GM23338 (cell line): Measurements from ENCODE around the gene TCIRG1. TPM values are rescaled to one million over a fixed set of nuclear protein-coding genes. Genes with fewer than 3 reads are reported as not detected.

Source experiments
- ATAC-seq: fragments of 200-7000 bp; cut with Tn5 transposase; 3 replicates; pipeline ENCODE4 v1.9.1; 2020
- DNase-seq: peaks from one replicate; pipeline ENCODE4 v3.0.0-alpha.2; 2015; ENCODE audit warnings: low spot score
- H2AFZ ChIP-seq: fragments of 200-600 bp; sonication (generic); 2 replicates; pipeline ENCODE4 v1.8.0; 2016; ENCODE audit warnings: antibody characterized with exemption, mild to moderate bottlenecking, moderate library complexity
- H3F3A ChIP-seq: fragments of 200-600 bp; sonication (generic); replicated peaks from 2 replicates; pipeline ENCODE4 v1.8.0; 2017; ENCODE audit warnings: antibody characterized with exemption, mixed run types, low read depth
- H3K27ac ChIP-seq: fragments of 200-600 bp; sonication (generic); 2 replicates; pipeline ENCODE4 v1.6.1; 2016; ENCODE audit warnings: low read depth
- H3K27me3 ChIP-seq: fragments of 200-600 bp; sonication (generic); 2 replicates; pipeline ENCODE4 v1.8.0; 2016; ENCODE audit warnings: mild to moderate bottlenecking, mixed run types, moderate library complexity; ENCODE audit not compliant: insufficient read depth
- H3K36me3 ChIP-seq: fragments of 200-600 bp; sonication (generic); 2 replicates; pipeline ENCODE4 v1.8.0; 2016; ENCODE audit warnings: mild to moderate bottlenecking; ENCODE audit not compliant: insufficient read depth
- H3K4me1 ChIP-seq: fragments of 200-600 bp; sonication (generic); 2 replicates; pipeline ENCODE4 v1.8.0; 2016; ENCODE audit warnings: mild to moderate bottlenecking, moderate library complexity; ENCODE audit not compliant: insufficient read depth
- H3K4me2 ChIP-seq: fragments of 200-600 bp; sonication (generic); 2 replicates; pipeline ENCODE4 v1.7.1; 2017; ENCODE audit warnings: mixed run types
- H3K4me3 ChIP-seq: fragments of 200-600 bp; sonication (generic); 2 replicates; pipeline ENCODE4 v1.6.1; 2016; ENCODE audit warnings: mixed run types
- H3K79me2 ChIP-seq: fragments of 200-600 bp; sonication (generic); replicated peaks from 2 replicates; pipeline ENCODE4 v1.8.0; 2017; ENCODE audit warnings: mild to moderate bottlenecking; ENCODE audit not compliant: insufficient read depth
- H3K9me2 ChIP-seq: fragments of 200-600 bp; sonication (generic); 2 replicates; pipeline ENCODE4 v1.8.0; 2017; ENCODE audit not compliant: insufficient read depth
- H4K20me1 ChIP-seq: fragments of 200-600 bp; sonication (generic); replicated peaks from 2 replicates; pipeline ENCODE4 v1.8.0; 2017; ENCODE audit warnings: mild to moderate bottlenecking; ENCODE audit not compliant: insufficient read depth
- H3K27ac Mint-ChIP-seq: 2 replicates; pipeline ENCODE4 v1.8.0; 2020; ENCODE audit warnings: inconsistent platforms, mild to moderate bottlenecking, moderate library complexity, mixed read lengths
- H3K27me3 Mint-ChIP-seq: 3 replicates; pipeline ENCODE4 v1.8.0; 2022; ENCODE audit warnings: low read depth, mild to moderate bottlenecking, moderate library complexity, mixed read lengths, inconsistent platforms; ENCODE audit not compliant: insufficient read depth, poor library complexity
- H3K36me3 Mint-ChIP-seq: 3 replicates; pipeline ENCODE4 v1.8.0; 2021; ENCODE audit warnings: low read depth, mild to moderate bottlenecking, inconsistent platforms, moderate library complexity, mixed read lengths
- H3K4me1 Mint-ChIP-seq: 3 replicates; pipeline ENCODE4 v1.8.0; 2020; ENCODE audit warnings: mild to moderate bottlenecking, inconsistent platforms, mixed read lengths
- H3K4me3 Mint-ChIP-seq: 3 replicates; pipeline ENCODE4 v1.8.0; 2021; ENCODE audit warnings: moderate library complexity, mild to moderate bottlenecking, inconsistent platforms, mixed read lengths
- H3K9me3 Mint-ChIP-seq: 3 replicates; pipeline ENCODE4 v1.8.0; 2020; ENCODE audit warnings: moderate library complexity, mild to moderate bottlenecking, inconsistent platforms, mixed read lengths
- CREB1 ChIP-seq: fragments of 250-450 bp; sonication (Bioruptor Pico); IDR thresholded peaks from 2 replicates; pipeline ENCODE4 v1.5.0; 2020; ENCODE audit warnings: low read depth, mild to moderate bottlenecking, moderate library complexity
- CTCF ChIP-seq, 2 experiments: fragments of 200-600 bp in 1 of 2; sonication (generic) in 1 of 2; conservative IDR thresholded peaks; 2 replicates each; pipeline versions ENCODE4 v1.5.1 to v1.6.1; 2016 to 2017; ENCODE audit warnings: antibody characterized with exemption in 2 of 2, low read depth in 2 of 2, mild to moderate bottlenecking in 2 of 2, moderate library complexity in 1 of 2
- EZH2 ChIP-seq: fragments of 200-600 bp; sonication (generic); IDR thresholded peaks from one replicate; pipeline ENCODE4 v1.8.0; 2017; ENCODE audit warnings: antibody characterized with exemption, mild to moderate bottlenecking, low read depth; ENCODE audit not compliant: unreplicated experiment
- EZH2phosphoT487 ChIP-seq: fragments of 200-600 bp; sonication (generic); IDR thresholded peaks from one replicate; pipeline ENCODE4 v1.8.1; 2018; ENCODE audit warnings: antibody characterized with exemption; ENCODE audit not compliant: unreplicated experiment
- JUNB ChIP-seq: IDR thresholded peaks from one replicate; pipeline ENCODE4 v1.6.1; 2016; ENCODE audit warnings: antibody characterized with exemption; ENCODE audit not compliant: unreplicated experiment
- NANOG ChIP-seq: IDR thresholded peaks from 2 replicates; pipeline ENCODE4 v1.6.1; 2016; ENCODE audit warnings: antibody characterized with exemption, borderline replicate concordance
- POLR2AphosphoS5 ChIP-seq: IDR thresholded peaks from 2 replicates; pipeline ENCODE4 v1.6.1; 2016; ENCODE audit warnings: antibody characterized with exemption, low read depth
- STAT1 ChIP-seq: IDR thresholded peaks from one replicate; pipeline ENCODE4 v1.6.1; 2016; ENCODE audit warnings: antibody characterized with exemption; ENCODE audit not compliant: unreplicated experiment
- ZNF114 ChIP-seq: fragments of 250-450 bp; sonication (Bioruptor Pico); IDR thresholded peaks from 2 replicates; pipeline ENCODE4 v1.5.0; 2020; ENCODE audit warnings: mild to moderate bottlenecking, moderate library complexity
- ZNF331 ChIP-seq: fragments of 250-450 bp; sonication (Bioruptor Pico); IDR thresholded peaks from 2 replicates; pipeline ENCODE4 v1.5.0; 2020; ENCODE audit warnings: low read depth, mild to moderate bottlenecking, moderate library complexity
- polyA plus RNA-seq: library from polyadenylated mRNA; unstranded; fragments of >200 nt; fragmentation: Nextera tagmentation; extraction: Ambion mirVana; gene quantifications from 2 replicates; pipeline ENCODE4 v1.2.1, GENCODE V29; 2016
- total RNA-seq: library from RNA; depleted of rRNA; stranded (reverse); fragments of >200 nt; shearing (Covaris generic); gene quantifications from 2 replicates; pipeline ENCODE4 v1.2.3, GENCODE V29; 2014
- TF ChIP-seq, protein P1 (sequence below): IDR thresholded peaks from 2 replicates; pipeline ENCODE4 v1.6.1; 2016; ENCODE audit warnings: antibody characterized with exemption
- TF ChIP-seq, protein P2 (sequence below): IDR thresholded peaks from one replicate; pipeline ENCODE4 v1.6.1; 2018; ENCODE audit warnings: antibody characterized with exemption; ENCODE audit not compliant: unreplicated experiment

Gene TCIRG1
- total and polyA plus RNA-seq, 2 experiments from 2014 or later = 20.4 to 40.4 TPM

DNA sequence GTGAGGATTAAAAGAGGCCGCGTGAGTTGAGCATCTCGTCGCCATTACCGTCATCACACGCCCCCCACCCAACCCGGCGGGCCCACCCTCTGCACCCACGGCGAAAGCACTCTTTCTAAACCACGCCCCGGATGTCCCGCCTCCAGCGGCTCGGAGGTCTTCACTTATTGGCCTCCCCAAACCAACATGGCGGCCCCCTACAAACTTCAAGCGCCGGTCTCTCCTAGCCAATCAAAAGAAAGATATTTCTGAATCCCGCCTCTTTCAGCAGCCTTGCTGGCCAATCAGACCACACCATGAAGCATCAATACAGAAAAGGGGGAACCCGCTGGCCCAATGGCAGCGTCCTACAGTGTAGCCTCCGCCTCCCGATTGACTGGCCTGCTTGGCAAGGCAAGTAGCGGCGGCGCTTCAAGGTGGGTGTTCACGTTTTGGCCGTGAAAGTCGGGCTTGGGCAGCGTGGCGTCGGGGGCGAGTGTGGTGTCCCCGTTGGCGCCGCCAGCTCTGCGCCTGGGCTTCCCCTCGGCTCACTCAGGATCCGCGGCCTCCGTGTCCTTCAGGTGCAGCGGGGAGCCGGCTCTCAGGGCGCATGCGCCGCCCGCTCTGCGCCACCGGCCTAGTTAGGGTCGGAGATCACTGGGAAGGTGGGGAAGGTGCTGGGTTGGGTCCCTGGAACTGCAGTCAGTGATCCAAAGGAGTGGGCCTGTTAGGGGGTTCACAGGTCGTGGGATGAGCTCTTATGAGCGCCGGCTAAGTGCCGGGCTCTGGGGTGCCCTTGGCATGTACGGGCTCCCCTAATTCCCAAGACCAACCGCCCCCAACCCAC is 8.3 kb upstream of the TCIRG1 start, which contains the start of gene NDUFS8:
Gene NDUFS8, plus strand, starts transcription at position 364 of the 826 bp plus-strand sequence. CDS start 1,471 bp downstream, outside the sequence.
- DNase-seq (peak; percentile 99), ATAC-seq (peak; percentile 94)
- TF ChIP-seq NANOG (no peak), ZNF331 (CRISPR knock-in tag) (no peak), POLR2AphosphoS5 (peak; percentile 93)
- TF ChIP-seq, protein P1, sequence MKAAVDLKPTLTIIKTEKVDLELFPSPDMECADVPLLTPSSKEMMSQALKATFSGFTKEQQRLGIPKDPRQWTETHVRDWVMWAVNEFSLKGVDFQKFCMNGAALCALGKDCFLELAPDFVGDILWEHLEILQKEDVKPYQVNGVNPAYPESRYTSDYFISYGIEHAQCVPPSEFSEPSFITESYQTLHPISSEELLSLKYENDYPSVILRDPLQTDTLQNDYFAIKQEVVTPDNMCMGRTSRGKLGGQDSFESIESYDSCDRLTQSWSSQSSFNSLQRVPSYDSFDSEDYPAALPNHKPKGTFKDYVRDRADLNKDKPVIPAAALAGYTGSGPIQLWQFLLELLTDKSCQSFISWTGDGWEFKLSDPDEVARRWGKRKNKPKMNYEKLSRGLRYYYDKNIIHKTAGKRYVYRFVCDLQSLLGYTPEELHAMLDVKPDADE = peak; percentile 23; the same call in 1 of the 2 replicates
- H3K27me3 Mint-ChIP-seq = peaks cover 24% of the 10 kb centered on the region
- Histone ChIP-seq H3K4me2 (peak within 1 kb of the TSS; percentile 93), H3K79me2 (peaks cover 13% of the 10 kb centered on the region), H3F3A (no peaks in the 10 kb centered on the region), H3K27ac (0 out of 2 replicates have a peak within 1 kb of the TSS, but pooled peaks have one; percentile 27), H3K9me2 (no peaks in the 10 kb centered on the region), H3K4me1 (peaks cover 3% of the 10 kb centered on the region; the same call in 1 of the 2 replicates), H2AFZ (no peak within 1 kb of the TSS), H4K20me1 (no peaks in the 10 kb centered on the region), H3K4me3 (peak within 1 kb of the TSS; percentile 71), H3K27me3 (no peaks in the 10 kb centered on the region), H3K36me3 (peaks cover 6% of the 10 kb centered on the region; the same call in 1 of the 2 replicates)
- peaks cover 16% of the 10 kb centered on the region for H3K4me1 Mint-ChIP-seq
- H3K4me3 Mint-ChIP-seq = peak within 1 kb of the TSS; percentile 94
- peaks cover 18% of the 10 kb centered on the region for H3K36me3 Mint-ChIP-seq
- peak within 1 kb of the TSS; percentile 98 for H3K27ac Mint-ChIP-seq
- no peaks in the 10 kb centered on the region for H3K9me3 Mint-ChIP-seq

DNA sequence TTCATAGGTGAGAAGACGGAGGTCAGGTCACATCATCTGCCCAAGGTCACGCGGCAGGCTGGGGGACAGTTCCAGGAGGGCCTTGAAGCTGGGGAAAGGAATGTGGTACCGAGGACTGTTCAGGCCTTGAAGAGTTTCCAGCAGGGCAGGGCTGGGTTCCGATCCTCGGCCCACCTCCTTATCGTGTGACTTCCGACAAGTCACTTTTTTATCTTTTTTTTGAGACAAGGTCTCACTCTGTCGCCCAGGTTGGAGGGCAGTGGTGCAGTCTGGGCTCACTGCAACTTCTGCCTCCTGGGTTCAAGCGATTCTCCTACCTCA is 7.7 kb upstream of the TCIRG1 start:
- ATAC-seq (no peak; the same call in 1 of the 3 replicates), DNase-seq (no peak)
- Histone ChIP-seq H3F3A (no peaks in the 10 kb centered on the region), H3K4me3 (peak overlapping the region; percentile 71), H3K79me2 (peaks cover 13% of the 10 kb centered on the region), H3K9me2 (no peaks in the 10 kb centered on the region), H2AFZ (no peak overlapping the region), H3K27ac (0 out of 2 replicates have a peak overlapping the region, but pooled peaks have one; percentile 27), H3K36me3 (peaks cover 6% of the 10 kb centered on the region; the same call in 1 of the 2 replicates), H3K4me1 (peaks cover 3% of the 10 kb centered on the region; the same call in 1 of the 2 replicates), H3K27me3 (no peaks in the 10 kb centered on the region), H4K20me1 (no peaks in the 10 kb centered on the region), H3K4me2 (peak overlapping the region; percentile 93)
- Mint-ChIP-seq H3K27ac (peak overlapping the region; percentile 93), H3K27me3 (peaks cover 22% of the 10 kb centered on the region), H3K36me3 (peaks cover 17% of the 10 kb centered on the region), H3K4me3 (peak overlapping the region; percentile 94), H3K4me1 (peaks cover 16% of the 10 kb centered on the region), H3K9me3 (no peaks in the 10 kb centered on the region)
- TF ChIP-seq NANOG = no peak
- no peak for TF ChIP-seq CTCF (conservative IDR thresholded peaks at IDR 0.05; ENCODE audit: low read depth in 2 of 2)
- TF ChIP-seq, protein P2, sequence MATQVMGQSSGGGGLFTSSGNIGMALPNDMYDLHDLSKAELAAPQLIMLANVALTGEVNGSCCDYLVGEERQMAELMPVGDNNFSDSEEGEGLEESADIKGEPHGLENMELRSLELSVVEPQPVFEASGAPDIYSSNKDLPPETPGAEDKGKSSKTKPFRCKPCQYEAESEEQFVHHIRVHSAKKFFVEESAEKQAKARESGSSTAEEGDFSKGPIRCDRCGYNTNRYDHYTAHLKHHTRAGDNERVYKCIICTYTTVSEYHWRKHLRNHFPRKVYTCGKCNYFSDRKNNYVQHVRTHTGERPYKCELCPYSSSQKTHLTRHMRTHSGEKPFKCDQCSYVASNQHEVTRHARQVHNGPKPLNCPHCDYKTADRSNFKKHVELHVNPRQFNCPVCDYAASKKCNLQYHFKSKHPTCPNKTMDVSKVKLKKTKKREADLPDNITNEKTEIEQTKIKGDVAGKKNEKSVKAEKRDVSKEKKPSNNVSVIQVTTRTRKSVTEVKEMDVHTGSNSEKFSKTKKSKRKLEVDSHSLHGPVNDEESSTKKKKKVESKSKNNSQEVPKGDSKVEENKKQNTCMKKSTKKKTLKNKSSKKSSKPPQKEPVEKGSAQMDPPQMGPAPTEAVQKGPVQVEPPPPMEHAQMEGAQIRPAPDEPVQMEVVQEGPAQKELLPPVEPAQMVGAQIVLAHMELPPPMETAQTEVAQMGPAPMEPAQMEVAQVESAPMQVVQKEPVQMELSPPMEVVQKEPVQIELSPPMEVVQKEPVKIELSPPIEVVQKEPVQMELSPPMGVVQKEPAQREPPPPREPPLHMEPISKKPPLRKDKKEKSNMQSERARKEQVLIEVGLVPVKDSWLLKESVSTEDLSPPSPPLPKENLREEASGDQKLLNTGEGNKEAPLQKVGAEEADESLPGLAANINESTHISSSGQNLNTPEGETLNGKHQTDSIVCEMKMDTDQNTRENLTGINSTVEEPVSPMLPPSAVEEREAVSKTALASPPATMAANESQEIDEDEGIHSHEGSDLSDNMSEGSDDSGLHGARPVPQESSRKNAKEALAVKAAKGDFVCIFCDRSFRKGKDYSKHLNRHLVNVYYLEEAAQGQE = no peak
- TF ChIP-seq JUNB = no peak
- TF ChIP-seq CREB1 (CRISPR knock-in tag) = no peak
- no peak for TF ChIP-seq ZNF331 (CRISPR knock-in tag)
- no peak for TF ChIP-seq STAT1
- TF ChIP-seq EZH2 = no peak
- no peak for TF ChIP-seq EZH2phosphoT487
- no peak for TF ChIP-seq ZNF114 (CRISPR knock-in tag)
